ENCODE measurements around the gene XXYLT1. TPM values are rescaled to one million over a fixed set of nuclear protein-coding genes. Genes with fewer than 3 reads are reported as not detected.
"Not testable (repeated sequence)": the region's sequence is repeated elsewhere in the genome, so short reads cannot be mapped to it uniquely, and the experiment has no call there.

Gene XXYLT1
- polyA plus RNA-seq, result 10 to 100 TPM in 1 of 3 donors, 1 to 10 TPM in 2; 5.3 to 15.7 (median 5.6) TPM

GRCh38 chr3:195270817-195271409 lies at the start of gene XXYLT1:
XXYLT1 (minus strand) TSS chr3:195271159; CDS start chr3:195271058, 101 bp downstream.
- Mint-ChIP-seq H3K4me1 (peaks cover 24 to 32% of the 10 kb centered on the region in 2 donors), H3K27ac (peak within 1 kb of the TSS; percentile 65 to 88 (median 83)), H3K4me3 (peak within 1 kb of the TSS; percentile 85 to 94 (median 89)), H3K36me3 (no peaks in the 10 kb centered on the region), H3K27me3 (ENCODE audit: low read depth in 3 of 3) (peaks cover 2 to 3% (median 2%) of the 10 kb centered on the region in 3 donors), H3K9me3 (no peaks in the 10 kb centered on the region)
- peak; percentile 88 to 90 (median 89) for DNase-seq

- Mint-ChIP-seq H3K27ac (no peak overlapping the region), H3K9me3 (no peaks in the 10 kb centered on the region), H3K4me3 (no peak overlapping the region), H3K36me3 (peaks cover 28 to 42% (median 32%) of the 10 kb centered on the region in 3 donors), H3K4me1 (peaks cover 3 to 21% of the 10 kb centered on the region in 2 donors), H3K27me3 (ENCODE audit: low read depth in 3 of 3) (no peaks in the 10 kb centered on the region)
- no peak for DNase-seq
Measured at GRCh38 chr3:195319060-195319459, 48.1 kb upstream of the XXYLT1 start.

GRCh38 chr3:195312714-195313113 lies 41.8 kb upstream of the XXYLT1 start:
- peaks cover 0 to 3% of the 10 kb centered on the region in 2 donors for H3K4me1 Mint-ChIP-seq
- H3K27me3 Mint-ChIP-seq (ENCODE audit: low read depth in 3 of 3), result no peaks in the 10 kb centered on the region
- DNase-seq, result no peak
- peaks cover 3 to 10% (median 6%) of the 10 kb centered on the region in 3 donors for H3K36me3 Mint-ChIP-seq
- no peak overlapping the region for H3K4me3 Mint-ChIP-seq
- H3K9me3 Mint-ChIP-seq, result no peaks in the 10 kb centered on the region
- peak overlapping the region in 2 of 6 donors; percentile 47 to 65 for H3K27ac Mint-ChIP-seq

- H3K36me3 Mint-ChIP-seq, result peaks cover 0 to 23% (median 3%) of the 10 kb centered on the region in 3 donors
- H3K9me3 Mint-ChIP-seq, result no peaks in the 10 kb centered on the region
- H3K4me3 Mint-ChIP-seq, result no peak overlapping the region
- no peaks in the 10 kb centered on the region for H3K27me3 Mint-ChIP-seq (ENCODE audit: low read depth in 3 of 3)
- no peak overlapping the region for H3K27ac Mint-ChIP-seq
- peaks cover 0 to under 1% of the 10 kb centered on the region in 2 donors for H3K4me1 Mint-ChIP-seq
- no peak for DNase-seq
Measured at GRCh38 chr3:195307711-195308110, 36.8 kb upstream of the XXYLT1 start.

- Mint-ChIP-seq H3K4me3 (no peak overlapping the region), H3K27me3 (ENCODE audit: low read depth in 3 of 3) (no peaks in the 10 kb centered on the region), H3K9me3 (no peaks in the 10 kb centered on the region), H3K4me1 (peaks cover 0 to 5% of the 10 kb centered on the region in 2 donors), H3K27ac (no peak overlapping the region), H3K36me3 (peaks cover 4 to 33% (median 6%) of the 10 kb centered on the region in 3 donors)
- DNase-seq, result no peak
Measured at GRCh38 chr3:195306369-195306768, 35.4 kb upstream of the XXYLT1 start.

GRCh38 chr3:195302431-195302830 lies 31.5 kb upstream of the XXYLT1 start:
- no peak for DNase-seq
- no peaks in the 10 kb centered on the region for H3K27me3 Mint-ChIP-seq (ENCODE audit: low read depth in 3 of 3)
- peaks cover 8 to 38% (median 12%) of the 10 kb centered on the region in 3 donors for H3K36me3 Mint-ChIP-seq
- H3K27ac Mint-ChIP-seq, result peak overlapping the region in 1 of 6 donors; percentile 22
- H3K4me3 Mint-ChIP-seq, result no peak overlapping the region
- H3K4me1 Mint-ChIP-seq, result peaks cover 1 to 11% of the 10 kb centered on the region in 2 donors
- H3K9me3 Mint-ChIP-seq, result no peaks in the 10 kb centered on the region

- Mint-ChIP-seq H3K36me3 (peaks cover 15 to 33% (median 15%) of the 10 kb centered on the region in 3 donors), H3K9me3 (no peaks in the 10 kb centered on the region), H3K4me1 (peaks cover 1 to 8% of the 10 kb centered on the region in 2 donors), H3K27me3 (ENCODE audit: low read depth in 3 of 3) (peaks cover 0 to 3% (median 0%) of the 10 kb centered on the region in 3 donors), H3K27ac (peak overlapping the region in 4 of 6 donors; percentile 2 to 83 (median 15)), H3K4me3 (no peak overlapping the region)
- DNase-seq, result no peak
Measured at GRCh38 chr3:195297446-195297845, 26.5 kb upstream of the XXYLT1 start.

GRCh38 chr3:195296662-195297061 lies 25.7 kb upstream of the XXYLT1 start:
- Mint-ChIP-seq H3K4me1 (peaks cover 1 to 6% of the 10 kb centered on the region in 2 donors), H3K36me3 (peaks cover 13 to 34% (median 14%) of the 10 kb centered on the region in 3 donors)

GRCh38 chr3:195291121-195291520 lies 20.2 kb upstream of the XXYLT1 start:
- no peaks in the 10 kb centered on the region for H3K4me1 Mint-ChIP-seq
- H3K4me3 Mint-ChIP-seq, result no peak overlapping the region
- peaks cover 3 to 54% (median 19%) of the 10 kb centered on the region in 3 donors for H3K36me3 Mint-ChIP-seq
- no peak for DNase-seq
- H3K27me3 Mint-ChIP-seq (ENCODE audit: low read depth in 3 of 3), result peaks cover 0 to 5% (median 1%) of the 10 kb centered on the region in 3 donors
- H3K27ac Mint-ChIP-seq, result no peak overlapping the region
- H3K9me3 Mint-ChIP-seq, result no peaks in the 10 kb centered on the region

More at GRCh38 chr3:195296662-195297061, 25.7 kb upstream of the XXYLT1 start:
- H3K27ac Mint-ChIP-seq, result peak overlapping the region in 3 of 6 donors; percentile 2 to 45 (median 35)
- H3K4me3 Mint-ChIP-seq, result no peak overlapping the region
- peaks cover 0 to 3% (median 0%) of the 10 kb centered on the region in 3 donors for H3K27me3 Mint-ChIP-seq (ENCODE audit: low read depth in 3 of 3)
- H3K9me3 Mint-ChIP-seq, result no peaks in the 10 kb centered on the region
- DNase-seq, result no peak

GRCh38 chr3:195290643-195291042 lies 19.7 kb upstream of the XXYLT1 start:
- H3K27me3 Mint-ChIP-seq (ENCODE audit: low read depth in 3 of 3); DNase-seq: not testable (repeated sequence)
- H3K36me3 Mint-ChIP-seq, result peaks cover 6 to 52% (median 22%) of the 10 kb centered on the region in 3 donors

GRCh38 chr3:195286115-195286872 lies 15.3 kb upstream of the XXYLT1 start:
- Mint-ChIP-seq H3K36me3 (peaks cover 9 to 48% (median 19%) of the 10 kb centered on the region in 3 donors), H3K4me1 (no peaks in the 10 kb centered on the region), H3K27me3 (ENCODE audit: low read depth in 3 of 3) (peaks cover 0 to 2% (median 1%) of the 10 kb centered on the region in 3 donors), H3K4me3 (no peak overlapping the region), H3K27ac (no peak overlapping the region), H3K9me3 (no peaks in the 10 kb centered on the region)
- DNase-seq, result no peak

More at GRCh38 chr3:195290643-195291042, 19.7 kb upstream of the XXYLT1 start:
- not testable (repeated sequence) for H3K27ac Mint-ChIP-seq, H3K4me3 Mint-ChIP-seq, H3K4me1 Mint-ChIP-seq, H3K9me3 Mint-ChIP-seq

GRCh38 chr3:195285372-195285771 lies 14.4 kb upstream of the XXYLT1 start:
- H3K4me1 Mint-ChIP-seq, result no peaks in the 10 kb centered on the region
- H3K9me3 Mint-ChIP-seq, result no peaks in the 10 kb centered on the region
- peaks cover 0 to 2% (median 1%) of the 10 kb centered on the region in 3 donors for H3K27me3 Mint-ChIP-seq (ENCODE audit: low read depth in 3 of 3)
- no peak overlapping the region for H3K27ac Mint-ChIP-seq
- peaks cover 9 to 45% (median 19%) of the 10 kb centered on the region in 3 donors for H3K36me3 Mint-ChIP-seq
- DNase-seq, result no peak
- H3K4me3 Mint-ChIP-seq, result no peak overlapping the region

GRCh38 chr3:195284842-195285241 lies 13.9 kb upstream of the XXYLT1 start:
- peaks cover 0 to 1% (median 0%) of the 10 kb centered on the region in 3 donors for H3K27me3 Mint-ChIP-seq (ENCODE audit: low read depth in 3 of 3)
- no peaks in the 10 kb centered on the region for H3K4me1 Mint-ChIP-seq
- no peak overlapping the region for H3K4me3 Mint-ChIP-seq
- DNase-seq, result no peak
- no peak overlapping the region for H3K27ac Mint-ChIP-seq
- H3K9me3 Mint-ChIP-seq, result no peaks in the 10 kb centered on the region
- H3K36me3 Mint-ChIP-seq, result peaks cover 9 to 42% (median 19%) of the 10 kb centered on the region in 3 donors

GRCh38 chr3:195282961-195283360 lies 12.0 kb upstream of the XXYLT1 start:
- no peaks in the 10 kb centered on the region for H3K4me1 Mint-ChIP-seq
- no peak overlapping the region for H3K4me3 Mint-ChIP-seq
- H3K9me3 Mint-ChIP-seq, result no peaks in the 10 kb centered on the region
- H3K27ac Mint-ChIP-seq, result peak overlapping the region in 1 of 6 donors; percentile 11
- peaks cover 9 to 31% (median 15%) of the 10 kb centered on the region in 3 donors for H3K36me3 Mint-ChIP-seq
- H3K27me3 Mint-ChIP-seq (ENCODE audit: low read depth in 3 of 3), result no peaks in the 10 kb centered on the region
- DNase-seq, result no peak
